Measurements from ENCODE around the gene COL18A1. TPM values are rescaled to one million over a fixed set of nuclear protein-coding genes. Genes with fewer than 3 reads are reported as not detected.

The COL18A1 gene
- total and polyA plus RNA-seq, 9 of the 15 experiments (the other 6 are each of a cell fraction or from before 2014, with no cell fraction given) = 0.14 to 16.4 (median 2.0) TPM

DNA sequence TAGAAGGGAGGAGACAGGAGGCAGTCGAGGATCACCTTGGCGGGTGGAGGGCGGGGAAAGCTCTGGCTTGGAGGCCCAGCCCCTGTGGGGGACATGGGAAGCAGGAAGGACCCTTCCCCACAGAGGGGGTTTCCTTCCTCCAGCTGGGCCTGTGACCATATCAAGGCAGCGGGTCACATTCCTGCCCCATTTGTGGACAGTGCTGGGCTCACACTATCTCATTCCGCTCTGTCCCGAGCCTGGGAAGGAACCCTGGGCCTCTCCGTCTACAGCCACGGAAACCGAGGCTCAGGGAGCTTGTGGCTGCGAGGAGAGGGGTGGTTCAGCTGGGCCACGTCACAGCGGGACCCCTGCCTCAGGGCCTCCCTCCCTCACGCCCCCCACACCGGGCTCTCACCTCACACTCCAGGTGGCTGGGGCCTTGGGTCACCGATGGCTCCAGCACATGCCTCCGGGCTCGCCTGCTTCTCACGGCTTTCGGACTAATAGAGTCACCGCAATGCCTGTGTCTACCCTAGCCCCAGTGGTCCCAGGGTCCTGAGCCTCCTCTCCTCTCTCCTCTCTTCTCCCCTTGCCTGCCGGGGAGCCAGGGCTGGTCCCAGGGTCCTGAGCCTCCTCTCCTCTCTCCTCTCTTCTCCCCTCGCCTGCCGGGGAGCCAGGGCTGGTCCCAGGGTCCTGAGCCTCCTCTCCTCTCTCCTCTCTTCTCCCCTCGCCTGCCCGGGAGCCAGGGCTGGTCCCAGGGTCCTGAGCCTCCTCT is 80.9 kb downstream of the COL18A1 start (continued):
- TF ChIP-seq, protein P1, sequence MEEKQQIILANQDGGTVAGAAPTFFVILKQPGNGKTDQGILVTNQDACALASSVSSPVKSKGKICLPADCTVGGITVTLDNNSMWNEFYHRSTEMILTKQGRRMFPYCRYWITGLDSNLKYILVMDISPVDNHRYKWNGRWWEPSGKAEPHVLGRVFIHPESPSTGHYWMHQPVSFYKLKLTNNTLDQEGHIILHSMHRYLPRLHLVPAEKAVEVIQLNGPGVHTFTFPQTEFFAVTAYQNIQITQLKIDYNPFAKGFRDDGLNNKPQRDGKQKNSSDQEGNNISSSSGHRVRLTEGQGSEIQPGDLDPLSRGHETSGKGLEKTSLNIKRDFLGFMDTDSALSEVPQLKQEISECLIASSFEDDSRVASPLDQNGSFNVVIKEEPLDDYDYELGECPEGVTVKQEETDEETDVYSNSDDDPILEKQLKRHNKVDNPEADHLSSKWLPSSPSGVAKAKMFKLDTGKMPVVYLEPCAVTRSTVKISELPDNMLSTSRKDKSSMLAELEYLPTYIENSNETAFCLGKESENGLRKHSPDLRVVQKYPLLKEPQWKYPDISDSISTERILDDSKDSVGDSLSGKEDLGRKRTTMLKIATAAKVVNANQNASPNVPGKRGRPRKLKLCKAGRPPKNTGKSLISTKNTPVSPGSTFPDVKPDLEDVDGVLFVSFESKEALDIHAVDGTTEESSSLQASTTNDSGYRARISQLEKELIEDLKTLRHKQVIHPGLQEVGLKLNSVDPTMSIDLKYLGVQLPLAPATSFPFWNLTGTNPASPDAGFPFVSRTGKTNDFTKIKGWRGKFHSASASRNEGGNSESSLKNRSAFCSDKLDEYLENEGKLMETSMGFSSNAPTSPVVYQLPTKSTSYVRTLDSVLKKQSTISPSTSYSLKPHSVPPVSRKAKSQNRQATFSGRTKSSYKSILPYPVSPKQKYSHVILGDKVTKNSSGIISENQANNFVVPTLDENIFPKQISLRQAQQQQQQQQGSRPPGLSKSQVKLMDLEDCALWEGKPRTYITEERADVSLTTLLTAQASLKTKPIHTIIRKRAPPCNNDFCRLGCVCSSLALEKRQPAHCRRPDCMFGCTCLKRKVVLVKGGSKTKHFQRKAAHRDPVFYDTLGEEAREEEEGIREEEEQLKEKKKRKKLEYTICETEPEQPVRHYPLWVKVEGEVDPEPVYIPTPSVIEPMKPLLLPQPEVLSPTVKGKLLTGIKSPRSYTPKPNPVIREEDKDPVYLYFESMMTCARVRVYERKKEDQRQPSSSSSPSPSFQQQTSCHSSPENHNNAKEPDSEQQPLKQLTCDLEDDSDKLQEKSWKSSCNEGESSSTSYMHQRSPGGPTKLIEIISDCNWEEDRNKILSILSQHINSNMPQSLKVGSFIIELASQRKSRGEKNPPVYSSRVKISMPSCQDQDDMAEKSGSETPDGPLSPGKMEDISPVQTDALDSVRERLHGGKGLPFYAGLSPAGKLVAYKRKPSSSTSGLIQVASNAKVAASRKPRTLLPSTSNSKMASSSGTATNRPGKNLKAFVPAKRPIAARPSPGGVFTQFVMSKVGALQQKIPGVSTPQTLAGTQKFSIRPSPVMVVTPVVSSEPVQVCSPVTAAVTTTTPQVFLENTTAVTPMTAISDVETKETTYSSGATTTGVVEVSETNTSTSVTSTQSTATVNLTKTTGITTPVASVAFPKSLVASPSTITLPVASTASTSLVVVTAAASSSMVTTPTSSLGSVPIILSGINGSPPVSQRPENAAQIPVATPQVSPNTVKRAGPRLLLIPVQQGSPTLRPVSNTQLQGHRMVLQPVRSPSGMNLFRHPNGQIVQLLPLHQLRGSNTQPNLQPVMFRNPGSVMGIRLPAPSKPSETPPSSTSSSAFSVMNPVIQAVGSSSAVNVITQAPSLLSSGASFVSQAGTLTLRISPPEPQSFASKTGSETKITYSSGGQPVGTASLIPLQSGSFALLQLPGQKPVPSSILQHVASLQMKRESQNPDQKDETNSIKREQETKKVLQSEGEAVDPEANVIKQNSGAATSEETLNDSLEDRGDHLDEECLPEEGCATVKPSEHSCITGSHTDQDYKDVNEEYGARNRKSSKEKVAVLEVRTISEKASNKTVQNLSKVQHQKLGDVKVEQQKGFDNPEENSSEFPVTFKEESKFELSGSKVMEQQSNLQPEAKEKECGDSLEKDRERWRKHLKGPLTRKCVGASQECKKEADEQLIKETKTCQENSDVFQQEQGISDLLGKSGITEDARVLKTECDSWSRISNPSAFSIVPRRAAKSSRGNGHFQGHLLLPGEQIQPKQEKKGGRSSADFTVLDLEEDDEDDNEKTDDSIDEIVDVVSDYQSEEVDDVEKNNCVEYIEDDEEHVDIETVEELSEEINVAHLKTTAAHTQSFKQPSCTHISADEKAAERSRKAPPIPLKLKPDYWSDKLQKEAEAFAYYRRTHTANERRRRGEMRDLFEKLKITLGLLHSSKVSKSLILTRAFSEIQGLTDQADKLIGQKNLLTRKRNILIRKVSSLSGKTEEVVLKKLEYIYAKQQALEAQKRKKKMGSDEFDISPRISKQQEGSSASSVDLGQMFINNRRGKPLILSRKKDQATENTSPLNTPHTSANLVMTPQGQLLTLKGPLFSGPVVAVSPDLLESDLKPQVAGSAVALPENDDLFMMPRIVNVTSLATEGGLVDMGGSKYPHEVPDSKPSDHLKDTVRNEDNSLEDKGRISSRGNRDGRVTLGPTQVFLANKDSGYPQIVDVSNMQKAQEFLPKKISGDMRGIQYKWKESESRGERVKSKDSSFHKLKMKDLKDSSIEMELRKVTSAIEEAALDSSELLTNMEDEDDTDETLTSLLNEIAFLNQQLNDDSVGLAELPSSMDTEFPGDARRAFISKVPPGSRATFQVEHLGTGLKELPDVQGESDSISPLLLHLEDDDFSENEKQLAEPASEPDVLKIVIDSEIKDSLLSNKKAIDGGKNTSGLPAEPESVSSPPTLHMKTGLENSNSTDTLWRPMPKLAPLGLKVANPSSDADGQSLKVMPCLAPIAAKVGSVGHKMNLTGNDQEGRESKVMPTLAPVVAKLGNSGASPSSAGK (IDR thresholded peaks at IDR 0.05) = no peak
- TF ChIP-seq, protein P2, sequence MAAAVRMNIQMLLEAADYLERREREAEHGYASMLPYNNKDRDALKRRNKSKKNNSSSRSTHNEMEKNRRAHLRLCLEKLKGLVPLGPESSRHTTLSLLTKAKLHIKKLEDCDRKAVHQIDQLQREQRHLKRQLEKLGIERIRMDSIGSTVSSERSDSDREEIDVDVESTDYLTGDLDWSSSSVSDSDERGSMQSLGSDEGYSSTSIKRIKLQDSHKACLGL (CRISPR knock-in tag; IDR thresholded peaks at IDR 0.05; ENCODE audit: borderline replicate concordance, poor library complexity, severe bottlenecking) = no peak
